ENCODE data around the gene RLF.

Gene RLF

DNA sequence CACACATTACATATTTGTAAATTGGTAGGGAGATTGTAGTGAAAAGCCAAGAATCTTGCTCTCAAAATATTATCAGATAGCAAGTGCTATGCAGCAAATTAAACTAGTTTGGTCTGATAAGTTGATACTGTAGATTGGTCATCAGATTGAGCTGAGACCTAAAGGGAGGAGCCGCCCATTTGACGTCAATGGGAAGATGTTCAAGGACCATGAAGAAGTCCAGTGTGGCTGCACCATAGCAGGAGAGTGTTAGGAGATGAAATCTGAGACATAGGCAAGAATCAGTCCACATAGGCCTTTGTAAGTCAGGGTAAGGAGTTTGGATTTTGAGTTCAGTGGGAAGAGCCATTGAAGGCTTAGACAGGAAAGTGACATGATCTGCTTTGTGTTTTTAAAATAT is 113.1 kb downstream of the RLF start:
- no peak for DNase-seq (ENCODE audit: low read depth)

DNA sequence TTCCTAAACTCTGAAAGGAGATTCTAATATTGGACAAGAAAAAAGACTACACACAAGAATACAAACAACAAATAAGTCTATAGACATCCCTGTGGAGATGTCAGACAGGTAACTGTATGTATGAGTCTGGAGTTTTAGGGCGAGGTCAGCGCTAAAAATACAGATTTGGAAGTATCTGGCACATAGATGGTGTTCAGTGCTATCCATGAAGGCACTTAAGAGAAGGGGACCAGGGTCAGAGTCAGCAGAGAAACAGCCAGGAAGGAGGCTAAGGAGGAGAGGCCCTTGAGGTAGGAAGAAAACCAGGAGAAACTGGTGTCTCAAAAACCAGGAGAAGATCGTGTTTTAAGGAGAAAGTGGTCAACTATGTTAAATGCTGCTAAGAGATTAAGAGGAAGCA is 114.9 kb downstream of the RLF start:
- no peak for DNase-seq (ENCODE audit: low read depth)

DNA sequence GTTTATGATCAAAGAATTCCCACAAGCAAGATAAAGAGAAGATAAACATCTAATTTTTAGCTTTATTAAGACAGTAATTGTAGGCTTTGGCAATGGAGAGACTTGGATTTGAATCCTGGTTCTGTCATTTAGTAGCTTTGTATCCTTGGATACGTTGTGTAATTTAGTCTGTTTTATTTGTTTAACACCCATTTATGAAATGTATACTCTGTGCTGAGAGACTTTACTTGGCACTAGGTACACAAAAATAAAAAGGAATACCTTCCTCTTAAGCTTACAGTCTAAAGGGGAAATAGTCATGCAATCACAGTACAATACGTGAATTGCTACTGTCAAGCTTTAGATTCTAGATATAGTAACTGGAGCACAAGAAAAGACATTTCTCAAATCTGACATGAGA is 120.7 kb downstream of the RLF start:
- no peak for DNase-seq (ENCODE audit: low read depth)

All from GM04503 (cell line).